ENCODE results near the gene OR11A1.
"Not testable (repeated sequence)": the region's sequence is repeated elsewhere in the genome, so short reads cannot be mapped to it uniquely, and the experiment has no call there.

Gene OR11A1

DNA sequence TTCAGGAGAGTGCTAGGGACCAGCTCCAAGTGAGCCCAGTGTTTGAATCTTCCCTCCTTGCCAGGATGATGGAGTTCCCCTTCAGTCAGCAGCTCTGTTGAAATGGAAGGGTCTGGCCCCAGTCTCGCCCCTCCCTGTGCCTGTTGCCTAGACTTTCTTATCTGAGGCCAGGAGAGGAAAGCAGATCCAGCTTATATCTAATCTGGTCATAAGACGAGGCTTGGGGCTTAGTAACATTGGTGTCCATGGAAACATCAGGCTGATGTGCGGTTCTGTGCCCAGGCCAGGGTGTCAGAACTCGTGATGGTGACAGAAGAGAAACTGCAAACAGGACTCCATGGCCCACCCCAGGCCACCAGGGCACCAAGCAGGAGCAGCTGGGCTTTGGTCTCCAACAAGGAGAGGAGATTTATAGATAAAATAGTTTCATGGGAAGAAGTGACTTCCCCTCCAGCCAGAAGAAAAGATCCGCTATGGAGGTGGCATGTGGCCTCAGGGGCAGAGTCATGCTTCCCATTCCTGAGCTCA lies 21.1 kb upstream of the OR11A1 start:
- DNase-seq, result no peak

DNA sequence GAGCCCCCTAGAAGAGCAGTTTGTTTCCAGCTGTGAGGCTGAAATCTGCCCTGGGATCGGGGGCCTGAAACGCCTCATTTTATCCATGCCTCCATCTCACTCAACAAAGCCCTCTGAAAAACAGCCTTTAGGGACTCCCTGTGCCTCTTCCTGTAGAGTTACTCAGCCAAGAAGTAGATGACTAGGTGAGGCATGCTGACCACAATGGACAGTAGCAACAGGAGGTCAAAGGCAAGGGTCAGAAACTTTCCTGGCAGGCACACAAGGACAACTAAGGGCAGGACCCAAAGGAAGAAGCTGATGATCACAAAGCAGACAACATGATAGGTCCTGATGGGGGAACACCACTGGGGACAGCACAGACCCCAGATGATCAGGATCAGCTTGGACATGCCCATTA lies 18.1 kb upstream of the OR11A1 start:
- no peak for DNase-seq

DNA sequence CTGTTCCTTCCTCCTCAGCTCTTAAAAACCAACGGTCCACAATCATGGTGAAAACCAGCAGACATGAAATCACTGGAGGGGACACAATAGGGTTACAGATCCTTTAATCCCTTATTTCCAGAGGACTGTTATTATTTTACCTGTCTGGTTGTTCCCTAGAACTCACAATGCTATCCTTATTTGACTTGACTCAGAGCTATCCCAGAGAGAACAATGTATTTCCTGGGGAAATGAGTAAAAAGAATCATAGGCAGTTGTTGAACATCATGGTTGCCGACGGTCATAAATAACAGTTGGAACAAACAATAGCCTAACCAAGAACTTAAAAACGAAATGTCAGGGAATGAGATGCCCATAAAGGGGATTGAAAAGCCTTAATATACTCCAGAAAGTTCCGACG lies 9.4 kb upstream of the OR11A1 start:
- DNase-seq, result no peak

DNA sequence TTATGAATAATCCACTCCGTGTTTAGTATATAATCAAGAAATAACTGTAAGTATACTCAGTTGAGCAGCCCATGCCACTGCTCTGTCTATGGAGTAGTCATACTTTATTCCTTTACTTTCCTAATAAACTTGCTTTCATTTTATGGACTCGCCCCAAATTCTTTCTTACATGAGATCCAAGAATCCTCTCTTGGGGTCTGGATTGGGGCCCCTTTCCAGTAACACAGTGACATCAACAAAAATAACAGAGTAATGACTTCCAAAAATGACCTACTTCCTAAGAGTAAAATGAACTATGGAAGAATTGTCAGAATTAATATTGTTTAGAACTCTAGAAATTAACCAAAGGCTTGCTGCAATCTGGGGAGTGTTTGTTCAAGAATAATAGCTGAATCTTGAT lies 8.9 kb upstream of the OR11A1 start:
- DNase-seq, result no peak

DNA sequence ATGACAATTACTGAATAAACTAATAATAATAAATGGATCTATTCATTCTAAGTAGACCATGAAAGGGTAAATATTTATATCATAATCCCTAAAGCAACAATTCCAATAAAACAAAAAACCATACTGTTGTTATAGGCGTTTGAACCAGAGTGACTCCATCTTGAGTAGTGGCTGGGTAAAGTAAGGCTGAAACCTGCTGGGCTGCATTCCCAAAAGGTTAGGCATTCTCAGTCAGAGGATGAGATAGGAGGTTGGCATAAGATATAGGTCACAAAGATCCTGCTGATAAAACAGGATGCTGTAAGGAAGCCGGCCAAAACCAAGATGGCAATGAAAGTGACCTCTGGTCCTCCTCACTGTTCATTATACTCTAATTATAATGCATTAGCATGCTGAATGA lies 8.4 kb upstream of the OR11A1 start:
- no peak for DNase-seq

DNA sequence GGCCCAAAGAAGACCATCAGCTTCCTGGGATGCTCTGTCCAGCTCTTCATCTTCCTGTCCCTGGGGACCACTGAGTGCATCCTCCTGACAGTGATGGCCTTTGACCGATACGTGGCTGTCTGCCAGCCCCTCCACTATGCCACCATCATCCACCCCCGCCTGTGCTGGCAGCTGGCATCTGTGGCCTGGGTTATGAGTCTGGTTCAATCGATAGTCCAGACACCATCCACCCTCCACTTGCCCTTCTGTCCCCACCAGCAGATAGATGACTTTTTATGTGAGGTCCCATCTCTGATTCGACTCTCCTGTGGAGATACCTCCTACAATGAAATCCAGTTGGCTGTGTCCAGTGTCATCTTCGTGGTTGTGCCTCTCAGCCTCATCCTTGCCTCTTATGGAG lies 5.2 kb upstream of the OR11A1 start:
- DNase-seq, result no peak

DNA sequence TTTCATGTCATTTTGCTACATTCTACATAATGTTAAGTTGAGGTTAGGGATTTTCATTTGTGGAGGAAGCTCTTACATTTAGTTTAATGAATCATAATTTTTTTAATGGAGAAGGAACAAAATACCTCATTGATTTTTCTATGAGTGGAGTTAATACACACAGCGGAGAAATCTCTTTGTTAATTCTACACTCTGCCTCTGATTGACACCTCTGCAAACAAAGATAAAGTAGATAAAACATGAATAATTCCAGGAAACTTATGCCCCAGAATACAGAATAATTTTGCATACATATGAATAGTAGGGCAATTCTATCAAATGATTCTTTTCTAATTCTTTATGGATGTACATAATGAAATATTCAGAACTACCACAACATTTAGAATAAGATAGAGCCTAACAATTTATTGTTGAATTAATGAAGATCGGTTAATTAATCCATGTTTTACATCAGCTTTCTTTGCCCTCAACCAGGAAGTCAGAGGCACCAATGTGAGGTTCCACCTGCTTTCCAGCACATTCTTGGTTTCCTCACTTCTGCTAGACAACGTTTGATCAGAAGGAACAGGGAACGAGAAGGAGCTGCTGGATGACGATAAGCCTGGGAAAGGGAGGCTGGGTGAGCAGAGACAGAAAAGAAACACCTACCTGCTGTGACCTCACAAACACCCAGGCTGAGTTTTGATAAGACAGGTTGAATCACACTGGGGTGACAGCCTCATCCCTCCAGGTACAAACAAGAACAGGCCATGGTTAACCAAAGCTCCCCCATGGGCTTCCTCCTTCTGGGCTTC lies 4.3 kb upstream of the OR11A1 start:
- no peak for DNase-seq

DNA sequence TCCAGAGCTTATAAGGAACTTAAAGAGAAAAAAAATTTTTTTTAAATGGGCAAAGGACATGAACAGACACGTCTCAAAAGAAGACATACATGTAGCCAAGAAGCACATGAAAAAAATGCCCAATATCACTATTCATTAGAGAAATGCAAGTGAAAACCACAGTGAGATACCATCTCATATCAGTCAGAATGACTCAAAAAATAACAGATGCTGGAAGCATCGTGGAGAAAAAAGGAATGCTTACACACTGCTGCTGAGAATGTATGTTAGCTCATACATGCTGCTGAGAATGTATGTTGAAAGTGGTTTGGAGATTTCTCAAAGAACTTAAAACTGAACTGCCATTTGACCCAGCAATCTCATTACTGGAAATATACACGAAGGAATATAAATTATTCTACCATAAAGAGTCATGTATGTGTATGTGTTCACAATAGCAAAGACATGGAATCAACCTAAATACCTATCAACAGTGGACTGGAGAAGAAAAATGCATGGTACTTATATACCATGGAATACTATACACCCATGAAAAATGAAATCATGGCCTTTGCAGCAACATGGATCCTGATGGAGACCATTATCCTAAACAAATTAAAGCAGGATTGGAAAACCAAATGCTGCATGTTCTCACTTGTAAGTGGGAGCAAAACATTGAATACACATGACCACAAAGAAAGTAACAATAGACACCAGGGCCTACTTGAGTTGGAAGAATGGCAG lies 5.2 kb downstream of the OR11A1 start:
- peak; percentile 19 for DNase-seq

DNA sequence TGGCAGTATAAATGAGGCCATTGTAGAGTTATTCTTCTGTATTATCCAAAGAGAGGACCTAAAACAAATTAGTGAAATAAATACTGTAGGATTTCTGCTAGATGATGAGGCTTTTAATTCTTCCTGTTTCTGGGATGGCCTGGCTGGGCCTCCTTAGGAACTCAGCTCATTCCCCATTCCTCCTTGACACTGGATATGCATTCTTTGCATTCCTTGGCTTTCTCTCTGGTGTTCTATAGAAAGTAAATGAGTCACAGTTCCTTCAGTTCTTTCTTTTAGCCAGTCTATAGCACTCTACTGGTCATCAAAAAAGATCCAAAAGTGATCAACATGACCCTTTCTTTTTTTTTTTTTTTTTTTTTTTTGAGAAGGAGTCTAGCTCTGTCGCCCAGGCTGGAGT lies 9.2 kb downstream of the OR11A1 start:
- DNase-seq, result peak; percentile 8

DNA sequence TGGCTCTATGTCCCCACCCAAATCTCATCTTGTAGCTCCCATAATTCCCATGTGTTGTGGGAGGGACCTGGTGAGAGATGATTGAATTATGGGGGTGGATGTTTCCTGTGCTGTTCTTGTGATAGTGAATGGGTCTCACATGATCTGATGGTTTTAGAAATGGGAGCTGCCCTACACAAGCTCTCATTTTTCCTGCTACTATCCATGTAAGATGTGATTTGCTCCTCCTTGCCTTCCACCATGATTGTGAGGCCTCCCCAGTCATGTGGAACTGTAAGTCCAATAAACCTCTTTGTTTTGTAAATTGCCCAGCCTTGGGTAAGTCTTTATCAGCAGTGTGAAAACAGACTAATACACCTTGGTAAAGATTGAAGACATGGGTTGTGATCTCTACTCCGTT lies 12.8 kb downstream of the OR11A1 start:
- not testable (repeated sequence) for DNase-seq

DNA sequence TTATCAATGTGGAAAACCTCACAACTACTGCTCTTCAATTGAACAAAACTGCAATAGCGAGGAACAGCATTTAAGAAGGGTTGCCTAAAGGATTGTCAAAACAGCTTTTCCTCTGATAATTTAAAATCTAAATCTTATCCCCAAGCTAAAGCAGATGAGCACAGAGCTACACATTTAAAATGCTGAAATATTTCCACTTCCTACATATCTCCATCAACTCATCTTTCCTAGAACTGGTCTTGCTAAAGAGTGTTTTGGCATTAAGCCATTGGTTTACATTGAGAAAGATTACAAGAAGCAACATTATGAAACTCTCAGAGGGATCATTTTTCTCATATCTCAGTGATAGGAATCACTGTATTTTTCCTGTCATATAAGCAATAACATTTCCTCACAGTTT lies 14.2 kb downstream of the OR11A1 start:
- DNase-seq, result no peak

DNA sequence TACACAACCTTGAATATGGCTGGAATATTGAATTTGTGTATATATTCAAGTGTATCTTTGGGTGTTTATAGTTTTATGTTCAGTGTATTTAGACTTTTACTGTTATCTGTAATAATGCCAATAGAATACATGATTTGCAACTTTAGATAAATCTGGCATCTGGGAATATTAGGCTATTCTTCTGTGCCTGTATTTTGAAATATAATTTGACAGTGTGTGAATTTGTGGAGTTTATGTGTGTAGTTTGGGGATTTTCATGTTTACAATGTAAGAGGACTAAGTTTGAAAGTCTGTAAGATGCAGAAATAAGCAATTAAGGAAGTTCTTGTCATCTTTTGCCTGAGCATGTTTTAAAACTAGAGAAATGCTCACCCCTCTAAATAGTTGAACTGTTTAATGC lies 17.9 kb downstream of the OR11A1 start, which contains the start of gene OR10C1:
Gene OR10C1, plus strand, starts transcription at position 301 of the 400 bp plus-strand sequence. CDS start 710 bp downstream, outside the sequence.
- no peak for DNase-seq

DNA sequence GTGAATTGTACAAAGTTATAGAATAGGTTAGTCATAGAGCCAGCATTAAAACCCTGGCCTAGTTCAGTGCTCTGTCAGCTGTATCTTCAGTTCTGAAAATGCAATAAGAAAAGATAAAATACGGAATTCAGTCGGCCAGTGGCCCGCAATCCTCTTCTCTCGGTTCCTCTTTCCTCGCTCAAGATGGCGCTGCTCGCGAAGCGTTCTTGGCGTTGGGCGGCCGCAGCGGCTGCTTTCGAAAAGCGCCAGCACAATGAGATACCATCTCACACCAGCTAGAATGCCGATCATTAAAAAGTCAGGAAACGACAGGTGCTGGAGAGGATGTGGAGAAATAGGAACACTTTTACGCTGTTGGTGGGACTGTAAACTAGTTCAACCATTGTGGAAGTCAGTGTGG lies 20.1 kb downstream of the OR11A1 start:
- not testable (repeated sequence) for DNase-seq

DNA sequence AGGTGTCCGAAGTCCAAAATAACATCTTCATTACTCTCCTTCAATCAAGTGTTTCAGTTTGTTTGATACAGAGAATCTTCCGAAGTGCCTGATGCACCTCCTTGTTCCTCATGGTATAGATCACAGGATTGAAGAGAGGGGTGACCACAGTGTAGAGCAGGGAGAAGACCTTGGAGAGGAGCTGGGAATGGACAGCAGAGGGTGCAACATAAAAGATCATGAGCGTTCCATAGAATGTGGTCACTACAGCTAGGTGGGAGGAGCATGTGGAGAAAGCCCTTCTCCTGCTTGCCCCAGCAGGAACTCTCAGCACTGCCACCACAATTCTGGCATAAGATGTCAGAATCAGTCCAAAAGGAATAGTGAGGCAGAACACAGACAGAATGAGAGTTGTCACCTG lies 30.2 kb downstream of the OR11A1 start:
- DNase-seq, result no peak

DNA sequence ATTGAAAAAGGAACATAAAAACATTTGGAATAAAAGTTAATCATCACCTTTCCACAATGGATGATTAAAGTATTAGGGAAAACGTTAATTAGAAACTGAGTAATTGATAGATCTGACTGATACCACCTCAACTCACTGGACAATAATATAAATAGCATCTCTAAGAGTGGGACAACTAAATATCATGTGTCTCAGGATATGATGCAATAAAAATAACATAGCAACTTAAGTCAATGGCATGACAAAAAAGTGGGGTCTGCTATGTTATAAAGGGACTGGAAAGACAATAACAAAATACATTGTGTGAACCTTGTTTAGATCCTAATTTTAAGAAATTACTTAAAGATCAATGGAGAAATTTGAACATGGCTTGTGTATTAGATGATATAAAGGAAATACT lies 31.8 kb downstream of the OR11A1 start:
- DNase-seq, result no peak

DNA sequence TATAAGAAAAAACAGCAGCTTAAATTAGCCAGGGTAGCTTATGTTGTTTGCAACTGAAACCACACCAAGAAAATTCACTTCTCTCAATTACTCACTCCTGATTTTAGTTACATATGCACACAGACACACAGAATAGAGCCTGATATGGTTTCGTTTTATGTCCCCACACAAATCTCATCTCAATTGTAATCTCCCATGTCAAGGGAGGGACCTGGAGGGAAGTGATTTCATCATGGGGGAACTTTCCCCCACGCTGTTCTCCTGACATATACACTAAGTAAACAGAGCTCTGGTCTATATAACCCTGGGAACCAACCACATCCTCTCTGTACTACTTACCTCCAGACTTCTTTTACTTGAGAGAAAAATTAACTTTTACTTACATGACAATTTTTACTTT lies 32.3 kb downstream of the OR11A1 start:
- no peak for DNase-seq

DNA sequence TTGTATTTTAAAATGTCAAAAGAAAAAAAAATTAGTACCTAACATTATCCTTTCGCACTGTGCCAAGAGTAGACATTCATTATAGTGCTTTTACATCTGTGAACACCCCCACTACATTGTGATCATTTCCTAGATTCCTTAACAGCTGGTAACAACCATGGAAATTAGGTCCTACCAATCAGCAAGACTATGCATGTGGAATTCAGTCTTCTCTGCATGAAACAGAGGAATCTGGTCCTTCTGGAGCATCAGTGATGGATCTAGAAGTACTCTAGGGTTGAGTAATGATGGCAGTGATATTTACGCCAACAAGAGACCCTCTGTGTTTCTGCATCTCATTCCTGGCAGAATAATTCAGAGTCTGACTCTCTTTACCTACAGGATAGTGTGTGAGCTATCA lies 32.7 kb downstream of the OR11A1 start:
- DNase-seq, result no peak

DNA sequence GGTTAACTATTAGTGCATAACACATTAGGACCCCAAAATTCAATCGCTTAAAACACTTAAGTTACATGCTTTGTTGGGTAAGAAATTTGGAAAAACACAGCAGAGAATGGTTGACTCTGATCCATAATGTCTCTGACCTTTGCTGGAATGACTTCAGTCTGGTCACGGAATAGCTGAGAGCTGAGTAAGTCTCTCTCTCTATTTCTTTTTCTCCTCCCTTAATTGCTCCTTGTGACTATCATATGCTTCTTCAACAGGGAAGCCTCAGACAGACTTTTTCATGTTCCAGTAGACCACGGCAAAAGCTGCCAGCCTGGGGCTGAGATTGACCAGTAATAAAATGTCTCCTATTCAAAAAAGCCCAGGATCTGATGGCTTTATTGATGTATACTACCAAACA lies 37.4 kb downstream of the OR11A1 start:
- no peak for DNase-seq

DNA sequence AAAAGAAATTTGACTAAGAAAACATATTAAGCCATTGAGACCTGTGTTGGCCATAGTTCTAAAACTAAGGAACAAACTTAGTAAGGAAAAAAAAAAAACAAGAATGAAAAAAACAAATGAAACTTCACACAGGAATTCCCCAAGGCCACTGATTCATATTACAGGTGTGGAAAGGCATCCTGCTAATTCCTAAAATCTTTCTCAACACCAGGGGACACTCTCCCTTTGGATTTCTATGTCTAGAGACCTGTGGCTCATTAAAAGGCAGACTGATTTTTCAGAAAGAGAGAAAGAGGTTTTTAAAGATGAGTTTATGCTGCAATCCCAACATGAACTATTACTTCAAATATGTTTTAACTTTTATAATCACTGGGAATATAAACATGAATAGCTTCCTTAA lies 42.3 kb downstream of the OR11A1 start, which contains the start of gene OR12D1:
Gene OR12D1, plus strand, starts transcription at position 341 of the 400 bp plus-strand sequence.
- DNase-seq, result no peak

DNA sequence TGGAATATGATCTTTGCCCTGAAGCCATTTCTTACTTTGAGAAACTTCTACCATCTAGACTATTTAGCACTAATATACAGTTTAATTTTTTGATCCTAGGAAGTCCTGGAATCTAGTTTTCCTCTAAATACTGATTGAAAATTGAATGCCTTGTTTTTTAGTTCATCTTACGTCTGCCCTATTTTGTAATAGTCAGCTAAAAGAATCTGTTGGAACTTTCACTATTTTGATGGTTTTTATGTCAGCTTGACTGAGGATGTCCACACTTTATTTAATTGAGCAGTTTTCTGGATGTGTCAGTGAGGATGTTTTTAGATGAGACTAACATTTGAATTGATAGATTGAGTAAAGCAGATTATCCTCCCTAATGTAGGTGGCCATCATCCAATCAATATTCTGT lies 53.1 kb downstream of the OR11A1 start:
- DNase-seq, result no peak

DNA sequence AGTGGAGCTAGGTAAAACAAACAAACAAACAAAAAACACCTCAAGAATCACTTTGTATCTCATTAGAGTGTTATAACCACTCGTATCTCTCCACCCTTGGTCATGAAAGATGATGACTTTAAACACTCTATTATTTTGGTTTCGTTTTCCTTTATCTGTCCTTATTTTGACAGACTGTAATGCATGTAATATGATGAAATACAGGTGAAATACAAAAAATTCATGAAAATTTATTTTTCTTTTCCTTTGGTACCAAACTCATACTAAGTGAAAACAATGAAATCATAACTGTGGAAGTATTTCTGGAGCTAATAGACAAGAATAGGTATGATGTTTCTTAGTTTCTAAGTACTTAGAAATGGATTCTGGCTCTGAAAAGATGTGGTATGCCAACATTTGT lies 57.3 kb downstream of the OR11A1 start:
- DNase-seq, result no peak

DNA sequence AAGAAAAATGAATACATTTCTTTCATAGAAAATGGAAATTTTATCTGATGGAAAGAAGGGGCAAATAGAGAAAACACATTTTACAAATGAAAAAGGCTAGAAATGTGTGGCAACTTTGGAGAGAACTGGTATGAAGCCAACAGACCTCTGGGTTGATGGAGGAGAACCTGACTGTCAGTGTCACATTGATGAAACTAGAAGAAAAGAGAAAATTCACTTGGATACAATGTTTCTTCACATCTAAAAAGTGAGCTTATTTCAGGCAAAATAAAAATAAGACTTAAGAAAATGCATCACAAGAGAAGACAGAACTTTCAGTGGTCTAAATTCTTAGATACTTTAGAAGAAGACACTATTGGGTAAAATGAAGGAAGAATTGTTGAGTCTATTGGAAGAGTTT lies 61.5 kb downstream of the OR11A1 start, which contains the start of gene OR12D2:
Gene OR12D2, plus strand, starts transcription at position 301 of the 400 bp plus-strand sequence. CDS start 1,069 bp downstream, outside the sequence.
- no peak for DNase-seq

DNA sequence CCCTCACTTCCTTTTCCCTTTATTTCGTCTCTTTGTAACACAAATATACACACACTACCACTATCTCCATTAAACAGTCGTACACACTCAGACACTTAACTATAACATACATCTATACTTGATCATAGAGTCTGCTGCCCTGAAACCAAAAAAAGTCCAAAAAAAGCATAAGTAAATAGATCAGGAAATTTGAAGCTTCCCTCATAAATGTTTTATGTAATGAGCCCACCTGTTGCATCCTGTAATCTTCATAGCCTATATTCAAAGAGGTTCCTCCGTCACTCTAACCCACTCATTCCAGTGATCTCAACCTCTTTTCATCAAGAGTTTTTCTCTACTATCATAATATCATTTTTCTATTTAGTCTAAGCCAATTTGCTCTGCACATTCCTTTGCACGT lies 68.3 kb downstream of the OR11A1 start:
- DNase-seq, result no peak

DNA sequence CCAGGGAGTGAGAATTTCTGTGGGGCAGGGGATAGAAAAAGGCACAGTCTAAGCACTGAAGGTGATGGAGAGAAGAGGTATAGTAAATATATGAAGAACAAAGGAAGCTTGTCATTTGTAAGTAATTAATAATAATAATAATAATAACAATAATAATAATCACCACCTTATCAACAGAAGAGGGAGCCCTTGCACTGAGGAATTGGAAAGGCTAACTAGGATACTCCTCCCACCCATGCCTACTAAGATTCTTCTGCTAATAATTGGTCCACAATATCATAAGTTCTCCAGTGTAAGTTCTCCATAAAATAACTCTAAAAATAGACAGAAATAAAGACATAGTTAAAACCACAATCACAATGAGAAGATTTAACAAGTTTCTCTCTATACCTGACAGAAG lies 80.9 kb downstream of the OR11A1 start:
- DNase-seq, result no peak

Measured in fibroblast of skin of scalp (primary cell).